Endothelial cell of umbilical vein (primary cell): ENCODE data around the gene SHISA5. TPM values are rescaled to one million over a fixed set of nuclear protein-coding genes. Genes with fewer than 3 reads are reported as not detected.
A peak's percentile ranks its signal among the peaks of the same experiment; 100 is the strongest.

Source experiments
- BruUV-seq: library from RNA; stranded (reverse); fragments of 400-500 nt; replicated peaks from 2 replicates; lab custom pipeline; 2021; lab: Mats Ljungman, UMichigan
- CTCF ChIA-PET: fragments of 300-600, 350-600 bp; sonication (Branson Sonifier 250); formaldehyde crosslinking; loops from one replicate; lab custom pipeline; 2021; ENCODE audit warnings: antibody characterized with exemption, inconsistent platforms; lab: Charles Lee
- POLR2A ChIA-PET: fragments of 300-600, 350-600 bp; sonication (Branson Sonifier 250); formaldehyde crosslinking; loops from one replicate; lab custom pipeline; 2021; ENCODE audit warnings: antibody characterized with exemption, inconsistent platforms; lab: Charles Lee
- DNase-seq: peaks from one replicate; pipeline ENCODE4 v3.0.0-alpha.2; 2011; ENCODE audit warnings: low read depth, low spot score
- FAIRE-seq: peaks from 2 replicates; lab custom pipeline; 2011; peaks lifted over from hg19 to GRCh38; lab: Jason Lieb, UNC
- H2AFZ ChIP-seq: 2 replicates; pipeline ENCODE4 v1.6.0; 2012; ENCODE audit warnings: low read depth, low read length, control low read depth, inconsistent platforms
- H3K27ac ChIP-seq: 2 replicates; pipeline ENCODE4 v1.5.1; 2011; ENCODE audit warnings: low read depth, mild to moderate bottlenecking, control low read depth, low read length, moderate library complexity; ENCODE audit not compliant: insufficient read depth
- H3K27me3 ChIP-seq, 2 experiments: 2 replicates each; pipeline versions ENCODE4 v1.6.0 to v1.6.1; 2011; ENCODE audit warnings: low read length in 2 of 2, mixed read lengths in 1 of 2; ENCODE audit not compliant: control insufficient read depth in 2 of 2, insufficient read depth in 2 of 2
- H3K36me3 ChIP-seq, 2 experiments: 2 replicates in 1 of 2; 3 replicates in 1 of 2; pipeline ENCODE4 v1.5.1; 2011; ENCODE audit warnings: low read length in 2 of 2, mild to moderate bottlenecking in 1 of 2, moderate library complexity in 1 of 2; ENCODE audit not compliant: control insufficient read depth in 2 of 2, insufficient read depth in 2 of 2; ENCODE audit errors: extremely low read depth in 1 of 2
- H3K4me1 ChIP-seq: 3 replicates; pipeline ENCODE4 v1.5.1; 2011; ENCODE audit warnings: mild to moderate bottlenecking, low read length; ENCODE audit not compliant: control insufficient read depth, insufficient read depth; ENCODE audit errors: extremely low read depth
- H3K4me2 ChIP-seq: 2 replicates; pipeline ENCODE4 v1.6.1; 2011; ENCODE audit warnings: low read length, control low read depth, mixed read lengths; ENCODE audit not compliant: insufficient read depth
- H3K4me3 ChIP-seq, 3 experiments: fragments of 200-600 bp in 1 of 3; sonication (generic), shearing (Covaris generic) in 1 of 3; replicated peaks in 1 of 3; 2 replicates each; pipeline ENCODE4 v1.5.1; 2011 to 2016; ENCODE audit warnings: control low read depth in 3 of 3, low read length in 3 of 3, mild to moderate bottlenecking in 2 of 3, inconsistent platforms in 1 of 3, low read depth in 1 of 3, moderate library complexity in 1 of 3; ENCODE audit not compliant: insufficient read depth in 1 of 3
- H3K79me2 ChIP-seq: 2 replicates; pipeline ENCODE4 v1.6.0; 2012; ENCODE audit warnings: low read length, inconsistent platforms; ENCODE audit not compliant: control insufficient read depth, insufficient read depth
- H3K9ac ChIP-seq: replicated peaks from 2 replicates; pipeline ENCODE3; 2011; ENCODE audit warnings: low read length, control low read depth; ENCODE audit not compliant: insufficient read depth; ENCODE audit errors: extremely low read depth
- H3K9me1 ChIP-seq: replicated peaks from 3 replicates; pipeline ENCODE4 v1.6.0; 2011; ENCODE audit warnings: mild to moderate bottlenecking, low read length; ENCODE audit not compliant: control insufficient read depth, insufficient read depth; ENCODE audit errors: extremely low read depth
- H3K9me3 ChIP-seq: replicated peaks from 2 replicates; pipeline ENCODE4 v1.5.1; 2012; ENCODE audit warnings: low read length, inconsistent platforms; ENCODE audit not compliant: control insufficient read depth, insufficient read depth
- H4K20me1 ChIP-seq: replicated peaks from 2 replicates; pipeline ENCODE3; 2011; ENCODE audit warnings: mild to moderate bottlenecking, low read length; ENCODE audit not compliant: control insufficient read depth, insufficient read depth; ENCODE audit errors: extremely low read depth
- CTCF ChIP-seq, 2 donors: IDR thresholded peaks; 1 replicate in 1 of 2; 2 replicates in 1 of 2; pipeline ENCODE4 v1.5.1; 2011; ENCODE audit warnings: low read length in 2 of 2, mild to moderate bottlenecking in 2 of 2, moderate library complexity in 2 of 2, control low read depth in 1 of 2, inconsistent platforms in 1 of 2, low read depth in 1 of 2; ENCODE audit not compliant: insufficient read depth in 1 of 2; ENCODE audit errors: extremely low read depth in 1 of 2
- EZH2 ChIP-seq: IDR thresholded peaks from 2 replicates; pipeline ENCODE4 v1.6.1; 2012; ENCODE audit warnings: borderline replicate concordance, low read depth, mild to moderate bottlenecking, moderate library complexity, low read length, inconsistent platforms; ENCODE audit not compliant: severe bottlenecking
- FOS ChIP-seq: IDR thresholded peaks from 2 replicates; pipeline ENCODE4 v1.6.1; 2011; ENCODE audit warnings: mild to moderate bottlenecking, low read length, moderate library complexity, borderline replicate concordance; ENCODE audit not compliant: insufficient read depth
- GATA2 ChIP-seq: IDR thresholded peaks from 2 replicates; pipeline ENCODE4 v1.7.0; 2011; ENCODE audit warnings: low read depth, mild to moderate bottlenecking, moderate library complexity, mixed read lengths, low read length; ENCODE audit not compliant: insufficient read length, insufficient read depth
- JUN ChIP-seq: IDR thresholded peaks from 2 replicates; pipeline ENCODE4 v1.6.1; 2011; ENCODE audit warnings: borderline replicate concordance, low read depth; ENCODE audit not compliant: insufficient read length, insufficient read depth
- MAX ChIP-seq: IDR thresholded peaks from 2 replicates; pipeline ENCODE4 v1.6.1; 2011; ENCODE audit not compliant: insufficient read depth, insufficient read length
- MYC ChIP-seq: IDR thresholded peaks from one replicate; pipeline ENCODE4 v1.6.1; 2011; ENCODE audit warnings: mild to moderate bottlenecking, low read depth, low read length
- POLR2A ChIP-seq: IDR thresholded peaks from 2 replicates; pipeline ENCODE4 v1.6.1; 2012; ENCODE audit warnings: low read depth, mild to moderate bottlenecking, control low read depth, low read length
- POLR2AphosphoS5 ChIP-seq: IDR thresholded peaks from 2 replicates; pipeline ENCODE4 v1.6.1; 2012; ENCODE audit warnings: low read depth, mild to moderate bottlenecking, control low read depth, low read length, moderate library complexity; ENCODE audit not compliant: insufficient read depth
- dilution Hi-C: fragments of 300-500 bp; cut with MboI; formaldehyde crosslinking; loops from one replicate; pipeline ENCODE4 v1.15.0; 2019; ENCODE audit warnings: low sequenced_read_pairs; ENCODE audit not compliant: extremely low pct_ligation_motif_present
- intact Hi-C: fragments of 100-400 bp; cut with micrococcal nuclease; formaldehyde crosslinking; loops from one replicate; pipeline ENCODE4 v1.10.0; 2022
- polyA plus RNA-seq, 4 experiments: library from polyadenylated mRNA; depleted of rRNA in 3 of 4; stranded (reverse) in 3 of 4; unstranded in 1 of 4; fragments of >200 nt; gene quantifications; 2 replicates each; pipeline versions ENCODE4 v1.2.1 to v1.2.3, GENCODE V29; 2011 to 2012; ENCODE audit warnings: missing spikeins in 1 of 4
- total RNA-seq: library from RNA; stranded (reverse); gene quantifications from 2 replicates; pipeline ENCODE4 v1.2.3, GENCODE V29; 2021

Gene SHISA5
- total and polyA plus RNA-seq, 2 donors (not counting 3 experiments of a cell fraction or from before 2014, with no cell fraction given) = 205 to 320 TPM

GRCh38 chr3:48465237-48465530, 38.8 kb downstream of the SHISA5 start:
- no peak overlapping the region for H2AFZ ChIP-seq
- H3K27ac ChIP-seq = peak overlapping the region; percentile 98
- ChIA-PET POLR2A (no interaction called here), CTCF (interaction anchor here (0.8 to 6.2 kb wide), 8 partner anchors 8 to 92 kb away, joined by 3 to 63 read pairs (median 5); partner anchors contain the start of genes PFKFB4 and SHISA5)
- no peak for FAIRE-seq
- no peak overlapping the region for H3K4me3 ChIP-seq
- peaks cover 24% of the 10 kb centered on the region for H3K4me1 ChIP-seq
- no peaks in the 10 kb centered on the region for H4K20me1 ChIP-seq
- H3K9me3 ChIP-seq = no peaks in the 10 kb centered on the region
- H3K9me1 ChIP-seq = no peaks in the 10 kb centered on the region
- no TSS peak for BruUV-seq
- TF ChIP-seq MAX (no peak), POLR2AphosphoS5 (no peak), EZH2 (no peak), MYC (no peak), POLR2A (no peak), JUN (no peak), CTCF (IDR thresholded peaks at IDR 0.05; ENCODE audit: extremely low read depth in 1 of 2, insufficient read depth in 1 of 2, low read depth in 1 of 2, low read length in 2 of 2) (no peak), GATA2 (no peak), FOS (no peak)
- intact Hi-C loops = loop anchor here (1.0 to 2.0 kb wide), 10 partner anchors 8 to 221 kb away; partner anchors contain the start of genes ATRIP, CCDC51, SLC26A6 and TMA7
- peak overlapping the region; percentile 43 for H3K9ac ChIP-seq
- H3K79me2 ChIP-seq = peaks cover 35% of the 10 kb centered on the region
- no peak for DNase-seq
- H3K36me3 ChIP-seq = peaks cover 0 to 42% of the 10 kb centered on the region in 2 experiments
- H3K27me3 ChIP-seq = no peaks in the 10 kb centered on the region
- dilution Hi-C loops = no loop called here
- no peak overlapping the region for H3K4me2 ChIP-seq
